Measurements from ENCODE around the gene SAFB2.

The SAFB2 gene

GRCh38 chr19:5537870-5538269 is 84.7 kb downstream of the SAFB2 start:
- DNase-seq, result no peak

Measured in GDM1 (cell line).